Measurements from ENCODE around the gene KRTAP4-9.
"Not testable (repeated sequence)": the region's sequence is repeated elsewhere in the genome, so short reads cannot be mapped to it uniquely, and the experiment has no call there.

KRTAP4-9 gene

GRCh38 chr17:41118721-41119120, 13.5 kb downstream of the KRTAP4-9 start:
- H3K4me3 ChIP-seq (ENCODE audit: low read depth, low read length), result no peak overlapping the region
- no peak for DNase-seq (ENCODE audit: low read depth)
- TF ChIP-seq CTCF (IDR thresholded peaks at IDR 0.05; ENCODE audit: control insufficient read depth, extremely low read depth, insufficient read depth), result no peak

- DNase-seq (ENCODE audit: low read depth); H3K4me3 ChIP-seq (ENCODE audit: low read depth, low read length): not testable (repeated sequence)
Measured at GRCh38 chr17:41119696-41120690, 14.8 kb downstream of the KRTAP4-9 start.

- TF ChIP-seq CTCF (IDR thresholded peaks at IDR 0.05; ENCODE audit: control insufficient read depth, extremely low read depth, insufficient read depth), result no peak
- no peak overlapping the region for H3K4me3 ChIP-seq (ENCODE audit: low read depth, low read length)
- no peak for DNase-seq (ENCODE audit: low read depth)
Measured at GRCh38 chr17:41121742-41122141, 16.6 kb downstream of the KRTAP4-9 start.

GRCh38 chr17:41123292-41123990, 18.3 kb downstream of the KRTAP4-9 start:
- not testable (repeated sequence) for DNase-seq (ENCODE audit: low read depth); H3K4me3 ChIP-seq (ENCODE audit: low read depth, low read length)

GRCh38 chr17:41123991-41124371, 18.8 kb downstream of the KRTAP4-9 start, which contains the start of gene KRTAP4-12:
Gene KRTAP4-12 (minus strand): TSS chr17:41124182. CDS start chr17:41124122, 60 bp downstream.
- H3K4me3 ChIP-seq (ENCODE audit: low read depth, low read length); DNase-seq (ENCODE audit: low read depth): not testable (repeated sequence)

GRCh38 chr17:41125064-41125463, 19.9 kb downstream of the KRTAP4-9 start:
- DNase-seq (ENCODE audit: low read depth), result no peak
- no peak overlapping the region for H3K4me3 ChIP-seq (ENCODE audit: low read depth, low read length)
- no peak for TF ChIP-seq CTCF (IDR thresholded peaks at IDR 0.05; ENCODE audit: control insufficient read depth, extremely low read depth, insufficient read depth)

- DNase-seq (ENCODE audit: low read depth), result no peak
- no peak overlapping the region for H3K4me3 ChIP-seq (ENCODE audit: low read depth, low read length)
- TF ChIP-seq CTCF (IDR thresholded peaks at IDR 0.05; ENCODE audit: control insufficient read depth, extremely low read depth, insufficient read depth), result no peak
Measured at GRCh38 chr17:41126412-41126811, 21.2 kb downstream of the KRTAP4-9 start.

GRCh38 chr17:41127371-41127770, 22.2 kb downstream of the KRTAP4-9 start:
- TF ChIP-seq CTCF (IDR thresholded peaks at IDR 0.05; ENCODE audit: control insufficient read depth, extremely low read depth, insufficient read depth), result no peak
- H3K4me3 ChIP-seq (ENCODE audit: low read depth, low read length), result no peak overlapping the region
- no peak for DNase-seq (ENCODE audit: low read depth)

All from LNCaP clone FGC (cell line).